Measurements from ENCODE around the gene GPR82. TPM values are rescaled to one million over a fixed set of nuclear protein-coding genes. Genes with fewer than 3 reads are reported as not detected.

Gene GPR82
- total and polyA plus RNA-seq, 2 of the 8 experiments (the other 6 are each of a cell fraction or from before 2014, with no cell fraction given): not detected

- no peak for DNase-seq (ENCODE audit: low read depth in 1 of 2, low spot score in 2 of 2)
- Histone ChIP-seq H4K8ac (ENCODE audit: extremely low read depth, insufficient read depth, low read length) (no peak overlapping the region), H2AK5ac (ENCODE audit: low read depth, low read length) (no peak overlapping the region), H3K27ac (ENCODE audit: low read depth, low read length) (no peak overlapping the region), H2BK15ac (ENCODE audit: low read length) (no peak overlapping the region), H3K4me3 (ENCODE audit: extremely low read depth in 1 of 4, insufficient read depth in 2 of 4, low read depth in 3 of 4, low read length in 4 of 4) (no peak overlapping the region), H3K36me3 (ENCODE audit: control insufficient read depth in 2 of 4, insufficient read depth in 4 of 4, low read length in 3 of 4) (no peaks in the 10 kb centered on the region), H3K14ac (ENCODE audit: insufficient read length) (no peak overlapping the region), H3K4ac (replicated peaks; ENCODE audit: insufficient read length, low read depth, low read length) (no peak overlapping the region), H2BK120ac (replicated peaks; ENCODE audit: low read depth, low read length) (no peak overlapping the region), H3K23me2 (ENCODE audit: low read depth, low read length) (no peaks in the 10 kb centered on the region), H2BK5ac (ENCODE audit: low read depth, low read length) (no peak overlapping the region), H2AFZ (ENCODE audit: low read length) (no peak overlapping the region), H3K4me1 (replicated peaks in 1 of 4; ENCODE audit: control insufficient read depth in 3 of 4, insufficient read depth in 4 of 4, low read length in 3 of 4) (no peaks in the 10 kb centered on the region), H4K20me1 (replicated peaks in 1 of 2; ENCODE audit: control insufficient read depth in 1 of 2, insufficient read depth in 2 of 2, low read length in 2 of 2) (no peaks in the 10 kb centered on the region), H3K4me2 (ENCODE audit: insufficient read depth in 1 of 2, low read depth in 2 of 2, low read length in 2 of 2) (no peak overlapping the region), H4K5ac (ENCODE audit: insufficient read length, low read depth, low read length) (no peak overlapping the region), H3K27me3 (replicated peaks in 1 of 4; ENCODE audit: control insufficient read depth in 3 of 4, extremely low read depth in 1 of 4, insufficient read depth in 3 of 4, low read length in 3 of 4) (no peaks in the 10 kb centered on the region), H2BK20ac (ENCODE audit: low read length) (no peak overlapping the region), H3K56ac (replicated peaks; ENCODE audit: insufficient read length, low read depth, low read length) (no peak overlapping the region), H2BK12ac (ENCODE audit: low read depth, low read length) (no peak overlapping the region), H3K9me3 (ENCODE audit: insufficient read depth in 2 of 2, low read depth in 1 of 2, low read length in 1 of 2) (no peaks in the 10 kb centered on the region), H3K9ac (replicated peaks in 1 of 4; ENCODE audit: extremely low read depth in 1 of 4, low read depth in 3 of 4, low read length in 3 of 4) (no peak overlapping the region), H3K79me1 (ENCODE audit: low read depth, low read length) (no peaks in the 10 kb centered on the region), H3K79me2 (ENCODE audit: control insufficient read depth in 1 of 2, insufficient read depth in 2 of 2, low read length in 2 of 2) (no peaks in the 10 kb centered on the region), H4K91ac (replicated peaks; ENCODE audit: insufficient read length, low read length) (no peak overlapping the region), H3K18ac (ENCODE audit: extremely low read depth, low read length) (no peak overlapping the region), H3K23ac (ENCODE audit: insufficient read length) (no peak overlapping the region)
- CTCF ChIA-PET (ENCODE audit: partially characterized antibody): no interaction called here
- POLR2A ChIA-PET (ENCODE audit: partially characterized antibody): no interaction called here
- WGBS, 2 experiments (ENCODE audit: extremely low coverage in 1 of 2, insufficient coverage in 1 of 2, insufficient read length in 1 of 2, insufficient replicate concordance in 2 of 2, low coverage in 1 of 2, low lambda C conversion rate in 2 of 2, missing lambda C conversion rate in 1 of 2): 86% methylated on average over 6 of the region's 6 CpGs; no CpG with 5 or more reads in 1 of the 2 experiments
- FAIRE-seq: no peak
- no peak for TF ChIP-seq SAP30 (IDR thresholded peaks at IDR 0.05; ENCODE audit: insufficient read depth, insufficient replicate concordance, low read length)
- no peak for TF ChIP-seq SIRT6 (IDR thresholded peaks at IDR 0.05; ENCODE audit: low read length)
- no peak for TF ChIP-seq CBX8 (IDR thresholded peaks at IDR 0.05; ENCODE audit: borderline replicate concordance, low read depth, low read length)
- no peak for TF ChIP-seq HDAC2 (IDR thresholded peaks at IDR 0.05; ENCODE audit: borderline replicate concordance in 1 of 2, low read depth in 2 of 2, low read length in 2 of 2)
- no peak for TF ChIP-seq GABPA (IDR thresholded peaks at IDR 0.05; ENCODE audit: borderline replicate concordance, insufficient read depth, low read length)
- no peak for TF ChIP-seq EP300 (IDR thresholded peaks at IDR 0.05; ENCODE audit: borderline replicate concordance in 1 of 2, low read depth in 2 of 2, low read length in 2 of 2)
- no peak for TF ChIP-seq KDM5A (IDR thresholded peaks at IDR 0.05; ENCODE audit: low read length)
- no peak for TF ChIP-seq ATF2 (IDR thresholded peaks at IDR 0.05; ENCODE audit: low read length)
- TF ChIP-seq JUND (IDR thresholded peaks at IDR 0.05; ENCODE audit: low read length): no peak
These were observed 46.6 kb upstream of the GPR82 start for GRCh38 chrX:41677183-41678060.

Data from H1 (cell line).